DMS114 treated with DMSO at 0.1 percent for 48 hours (cell line): Measurements from ENCODE around the gene CCP110.
"Not testable (repeated sequence)": the region's sequence is repeated elsewhere in the genome, so short reads cannot be mapped to it uniquely, and the experiment has no call there.

ENCODE experiments used
- DNase-seq: peaks from one replicate; lab custom pipeline; 2025; ENCODE audit not compliant: unreplicated experiment; lab: John Stamatoyannopoulos, UW

The CCP110 gene

GRCh38 chr16:19543278-19543996 lies 19.7 kb downstream of the CCP110 start:
- DNase-seq, result not testable (repeated sequence)

- DNase-seq, result no peak
Measured at GRCh38 chr16:19548144-19548543, 24.4 kb downstream of the CCP110 start.

- DNase-seq, result no peak
Measured at GRCh38 chr16:19549673-19550072, 25.9 kb downstream of the CCP110 start.

- DNase-seq, result peak; percentile 91
Measured at GRCh38 chr16:19555186-19555937, 31.6 kb downstream of the CCP110 start, which contains the start of gene VPS35L. Gene VPS35L, plus strand, starts transcription at chr16:19555703. Its CDS starts 27 bp downstream, at chr16:19555730.

GRCh38 chr16:19555938-19556771 lies 32.4 kb downstream of the CCP110 start:
- DNase-seq, result peak; percentile 20

GRCh38 chr16:19559242-19559910 lies 35.6 kb downstream of the CCP110 start:
- DNase-seq, result peak; percentile 58

GRCh38 chr16:19560078-19560477 lies 36.3 kb downstream of the CCP110 start:
- DNase-seq, result no peak

- no peak for DNase-seq
Measured at GRCh38 chr16:19563377-19563776, 39.6 kb downstream of the CCP110 start.

GRCh38 chr16:19566362-19566761 lies 42.6 kb downstream of the CCP110 start:
- DNase-seq, result no peak

GRCh38 chr16:19567560-19567959 lies 43.8 kb downstream of the CCP110 start:
- DNase-seq, result no peak

- DNase-seq, result no peak
Measured at GRCh38 chr16:19573997-19574396, 50.3 kb downstream of the CCP110 start.

GRCh38 chr16:19574615-19575014 lies 50.9 kb downstream of the CCP110 start:
- DNase-seq, result no peak

GRCh38 chr16:19578378-19578971 lies 54.7 kb downstream of the CCP110 start:
- no peak for DNase-seq

GRCh38 chr16:19582050-19582831 lies 58.5 kb downstream of the CCP110 start:
- DNase-seq, result no peak

GRCh38 chr16:19583665-19584300 lies 60.0 kb downstream of the CCP110 start:
- DNase-seq, result no peak

GRCh38 chr16:19588661-19589060 lies 64.9 kb downstream of the CCP110 start:
- no peak for DNase-seq

GRCh38 chr16:19589106-19589505 lies 65.4 kb downstream of the CCP110 start:
- no peak for DNase-seq

GRCh38 chr16:19589771-19590302 lies 66.1 kb downstream of the CCP110 start:
- DNase-seq, result no peak
